GM12878 (cell line): ENCODE data around the gene ZNF160. TPM values are rescaled to one million over a fixed set of nuclear protein-coding genes. Genes with fewer than 3 reads are reported as not detected.

Source experiments
- ATAC-seq: fragments of 200-7000 bp; cut with Tn5 transposase; 3 replicates; pipeline ENCODE4 v1.9.1; 2020; ENCODE audit warnings: mild to moderate bottlenecking, moderate library complexity
- BruUV-seq: library from RNA; stranded (reverse); fragments of 400-500 nt; replicated peaks from 2 replicates; lab custom pipeline; 2021; lab: Mats Ljungman, UMichigan
- CTCF ChIA-PET: fragments of 300-600 bp; sonication (Branson Sonifier 250); formaldehyde crosslinking; extraction: SDS; loops from one replicate; lab custom pipeline; 2021; ENCODE audit warnings: inconsistent platforms; lab: Yijun Ruan, JAX
- POLR2A ChIA-PET: fragments of 350-600 bp; formaldehyde crosslinking; extraction: SDS; loops from one replicate; lab custom pipeline; 2021; ENCODE audit warnings: inconsistent platforms; lab: Charles Lee
- RAD21 ChIA-PET: fragments of 300-600 bp; sonication (Branson Sonifier 250); formaldehyde crosslinking; loops from one replicate; lab custom pipeline; 2023; ENCODE audit warnings: antibody characterized with exemption; ENCODE audit not compliant: unreplicated experiment; lab: Charles Lee
- SMC1A ChIA-PET: fragments of 300-600 bp; sonication (Branson Sonifier 250); formaldehyde crosslinking; loops from one replicate; lab custom pipeline; 2023; ENCODE audit not compliant: unreplicated experiment, uncharacterized antibody; lab: Charles Lee
- DNase-seq: peaks from one replicate; pipeline ENCODE4 v3.0.0-alpha.2; 2011; ENCODE audit warnings: low read depth, low spot score
- FAIRE-seq: peaks from 3 replicates; lab custom pipeline; 2011; peaks lifted over from hg19 to GRCh38; lab: Jason Lieb, UNC
- H2AFZ ChIP-seq: 2 replicates; pipeline ENCODE4 v1.6.0; 2011; ENCODE audit warnings: low read depth, low read length, control low read depth; ENCODE audit not compliant: control insufficient read depth
- H3K27ac ChIP-seq: 2 replicates; pipeline ENCODE4 v1.5.1; 2011; ENCODE audit warnings: control low read depth; ENCODE audit not compliant: control insufficient read depth, insufficient read depth
- H3K27me3 ChIP-seq, 2 experiments: replicated peaks in 1 of 2; 2 replicates each; pipeline versions ENCODE4 v1.6.0 to v1.6.1; 2011; ENCODE audit warnings: low read length in 1 of 2; ENCODE audit not compliant: control insufficient read depth in 2 of 2, insufficient read depth in 2 of 2
- H3K36me3 ChIP-seq, 2 experiments: 2 replicates each; pipeline ENCODE4 v1.5.1; 2011; ENCODE audit warnings: low read length in 1 of 2; ENCODE audit not compliant: control insufficient read depth in 2 of 2, insufficient read depth in 2 of 2
- H3K4me1 ChIP-seq: 2 replicates; pipeline ENCODE4 v1.6.1; 2011; ENCODE audit warnings: mild to moderate bottlenecking, low read length, moderate library complexity, mixed read lengths; ENCODE audit not compliant: control insufficient read depth, insufficient read depth
- H3K4me2 ChIP-seq: 2 replicates; pipeline ENCODE4 v1.6.0; 2011; ENCODE audit warnings: control low read depth; ENCODE audit not compliant: control insufficient read depth, insufficient read depth
- H3K4me3 ChIP-seq: fragments of 200-600 bp; sonication (generic); 2 replicates; pipeline ENCODE4 v1.5.1; 2016
- H3K79me2 ChIP-seq: 2 replicates; pipeline ENCODE4 v1.6.0; 2011; ENCODE audit warnings: low read length; ENCODE audit not compliant: control insufficient read depth, insufficient read depth
- H3K9ac ChIP-seq: 2 replicates; pipeline ENCODE4 v1.8.0; 2011; ENCODE audit warnings: low read length, control low read depth, mixed read lengths; ENCODE audit not compliant: control insufficient read depth, insufficient read depth
- H3K9me3 ChIP-seq: replicated peaks from 3 replicates; pipeline ENCODE4 v1.5.1; 2011; ENCODE audit warnings: mild to moderate bottlenecking, low read length; ENCODE audit not compliant: control insufficient read depth, insufficient read depth
- H4K20me1 ChIP-seq: 2 replicates; pipeline ENCODE4 v1.6.0; 2011; ENCODE audit not compliant: control insufficient read depth, insufficient read depth
- BCL11A ChIP-seq: IDR thresholded peaks from 2 replicates; pipeline ENCODE4 v1.6.1; 2011; ENCODE audit warnings: low read depth, low read length
- BCLAF1 ChIP-seq: fragments of 450-650 bp; IDR thresholded peaks from 2 replicates; pipeline ENCODE4 v1.6.1; 2017; ENCODE audit warnings: antibody characterized with exemption, mild to moderate bottlenecking, moderate library complexity
- CHD4 ChIP-seq: fragments of 200-600 bp; sonication (generic); IDR thresholded peaks from 2 replicates; pipeline ENCODE4 v1.6.1; 2016; ENCODE audit warnings: mild to moderate bottlenecking
- ETV6 ChIP-seq, 2 experiments: fragments of 450-650 bp in 1 of 2; IDR thresholded peaks in 1 of 2; conservative IDR thresholded peaks in 1 of 2; 2 replicates each; pipeline ENCODE4 v1.6.1; 2014; ENCODE audit warnings: antibody characterized with exemption in 1 of 2, borderline replicate concordance in 1 of 2, low read depth in 1 of 2, mild to moderate bottlenecking in 1 of 2, moderate library complexity in 1 of 2
- FOXK2 ChIP-seq: fragments of 450-650 bp; IDR thresholded peaks from 2 replicates; pipeline ENCODE4 v1.6.1; 2017; ENCODE audit warnings: mild to moderate bottlenecking, moderate library complexity
- HCFC1 ChIP-seq: fragments of 150-350 bp; IDR thresholded peaks from 2 replicates; pipeline ENCODE4 v1.6.1; 2014; ENCODE audit warnings: low read length
- KAT2A ChIP-seq: conservative IDR thresholded peaks from 2 replicates; pipeline ENCODE4 v1.6.1; 2011; ENCODE audit warnings: low read depth, low read length; ENCODE audit not compliant: control insufficient read depth
- KDM1A ChIP-seq: fragments of 200-600 bp; sonication (generic); IDR thresholded peaks from 2 replicates; pipeline ENCODE4 v1.6.1; 2016; ENCODE audit warnings: borderline replicate concordance
- MTA3 ChIP-seq: IDR thresholded peaks from 2 replicates; pipeline ENCODE4 v1.6.1; 2012; ENCODE audit warnings: low read length, inconsistent platforms, borderline replicate concordance
- MXI1 ChIP-seq: fragments of 150-350 bp; IDR thresholded peaks from 2 replicates; pipeline ENCODE4 v1.6.1; 2011; ENCODE audit warnings: low read depth, mild to moderate bottlenecking, inconsistent platforms, low read length, improper control_type of control experiment
- NFXL1 ChIP-seq: fragments of 450-650 bp; IDR thresholded peaks from 2 replicates; pipeline ENCODE4 v1.6.1; 2017; ENCODE audit warnings: antibody characterized with exemption, mild to moderate bottlenecking, borderline replicate concordance
- PML ChIP-seq: IDR thresholded peaks from 2 replicates; pipeline ENCODE4 v1.6.1; 2012; ENCODE audit warnings: low read length, inconsistent platforms
- RFX5 ChIP-seq: IDR thresholded peaks from 2 replicates; pipeline ENCODE4 v1.6.1; 2011; ENCODE audit warnings: low read depth, low read length, improper control_type of control experiment
- STAT3 ChIP-seq: IDR thresholded peaks from 2 replicates; pipeline ENCODE4 v1.6.1; 2011; ENCODE audit warnings: low read depth, low read length, improper control_type of control experiment
- TCF12 ChIP-seq: IDR thresholded peaks from 2 replicates; pipeline ENCODE4 v1.6.1; 2011; ENCODE audit warnings: low read depth, mild to moderate bottlenecking, low read length
- YBX1 ChIP-seq: fragments of 450-650 bp; IDR thresholded peaks from 2 replicates; pipeline ENCODE4 v1.6.1; 2016; ENCODE audit warnings: antibody characterized with exemption
- ZNF24 ChIP-seq: fragments of 450-650 bp; IDR thresholded peaks from 2 replicates; pipeline ENCODE4 v1.6.1; 2017; ENCODE audit warnings: antibody characterized with exemption, mild to moderate bottlenecking
- WGBS: methylation state at CpG from one replicate; pipeline ENCODE4 v1.1.6; 2016; ENCODE audit warnings: low lambda C conversion rate; ENCODE audit not compliant: insufficient replicate concordance, insufficient coverage; ENCODE audit errors: missing lambda C conversion rate; 5-methylcytosine and 5-hydroxymethylcytosine counted together
- in situ Hi-C: fragments of 300-500 bp; cut with MboI; formaldehyde crosslinking; loops from 9 replicates; pipeline ENCODE4 v1.14.3; 2018; ENCODE audit warnings: mixed read lengths
- intact Hi-C: fragments of 100-400 bp; cut with micrococcal nuclease; formaldehyde crosslinking; loops from one replicate; pipeline ENCODE4 v1.14.2; 2022; ENCODE audit not compliant: unreplicated experiment
- polyA plus RNA-seq, 11 experiments: library from polyadenylated mRNA; depleted of rRNA in 4 of 11; unstranded in 6 of 11; stranded (reverse) in 5 of 11; fragments of >200 nt; fragmentation: Nextera tagmentation in 4 of 11; fragmentation: Illumina TruSeq in 1 of 11; extraction: Ambion mirVana in 4 of 11; extraction: Trizol in 1 of 11; gene quantifications; 1 replicate in 1 of 11; 2 replicates in 10 of 11; pipeline versions ENCODE4 v1.2.1 to v1.2.3, GENCODE V29; 2011 to 2016; ENCODE audit warnings: inconsistent platforms in 2 of 11, missing spikeins in 2 of 11, low read depth in 1 of 11
- total RNA-seq, 4 experiments: library from RNA; depleted of rRNA in 3 of 4; stranded (reverse); fragments of >200 nt in 3 of 4; fragmentation: Illumina TruSeq in 1 of 4; extraction: Trizol in 1 of 4; gene quantifications; 2 replicates each; pipeline versions ENCODE4 v1.2.1 to v1.2.3, GENCODE V29; 2013 to 2021

ZNF160 gene
- total and polyA plus RNA-seq, 10 of the 15 experiments (the other 5 are each of a cell fraction or from before 2014, with no cell fraction given): 2.8 to 18.6 (median 12.1) TPM

- TF ChIP-seq ETV6 (conservative IDR thresholded peaks at IDR 0.05 in 1 of 2, IDR thresholded peaks at IDR 0.05 in 1 of 2; ENCODE audit: borderline replicate concordance in 1 of 2, low read depth in 1 of 2) (no peak), STAT3 (no peak), TCF12 (no peak), HCFC1 (no peak), BCL11A (no peak)
Measured at GRCh38 chr19:53123400-53123799, 20.2 kb upstream of the ZNF160 start (continued).

GRCh38 chr19:53112286-53112685, 9.1 kb upstream of the ZNF160 start:
- in situ Hi-C loops: no loop called here
- SMC1A ChIA-PET: no interaction called here
- H3K36me3 ChIP-seq: no peaks in the 10 kb centered on the region
- intact Hi-C loops: no loop called here
- H4K20me1 ChIP-seq: no peaks in the 10 kb centered on the region
- 78% methylated on average over 2 of the region's 2 CpGs for WGBS
- RAD21 ChIA-PET: no interaction called here
- TF ChIP-seq MXI1: no peak
- TF ChIP-seq FOXK2: no peak
- H3K4me1 ChIP-seq: no peaks in the 10 kb centered on the region
- H3K9me3 ChIP-seq: peaks cover 2% of the 10 kb centered on the region; the same call in 2 of the 3 replicates
- CTCF ChIA-PET: no interaction called here
- no peak overlapping the region for H3K4me2 ChIP-seq
- FAIRE-seq: no peak
- no peaks in the 10 kb centered on the region for H3K27me3 ChIP-seq
- H3K27ac ChIP-seq: no peak overlapping the region
- POLR2A ChIA-PET: no interaction called here
- DNase-seq: no peak
- BruUV-seq: no TSS peak
- H3K9ac ChIP-seq: no peak overlapping the region
- no peak overlapping the region for H3K4me3 ChIP-seq
- no peak overlapping the region for H2AFZ ChIP-seq
- no peak for ATAC-seq
- no peaks in the 10 kb centered on the region for H3K79me2 ChIP-seq

GRCh38 chr19:53109527-53109926, 6.3 kb upstream of the ZNF160 start:
- 39% methylated on average over 5 of the region's 5 CpGs for WGBS
- H3K27ac ChIP-seq: no peak overlapping the region
- H3K4me1 ChIP-seq: no peaks in the 10 kb centered on the region
- H3K27me3 ChIP-seq: no peaks in the 10 kb centered on the region
- H3K79me2 ChIP-seq: no peaks in the 10 kb centered on the region
- H4K20me1 ChIP-seq: no peaks in the 10 kb centered on the region
- SMC1A ChIA-PET: no interaction called here
- peaks cover 2% of the 10 kb centered on the region; the same call in 2 of the 3 replicates for H3K9me3 ChIP-seq
- DNase-seq: no peak
- no peak for FAIRE-seq
- RAD21 ChIA-PET: no interaction called here
- POLR2A ChIA-PET: no interaction called here
- no peak overlapping the region for H3K4me3 ChIP-seq
- H3K4me2 ChIP-seq: no peak overlapping the region
- in situ Hi-C loops (no loop called here), intact Hi-C loops (loop anchor here (10.0 kb wide), 1 partner anchor 995 kb away; the partner anchor contains the start of genes NDUFA3 and OSCAR)
- no peak for ATAC-seq
- H3K36me3 ChIP-seq: no peaks in the 10 kb centered on the region
- H3K9ac ChIP-seq: no peak overlapping the region
- no TSS peak for BruUV-seq
- H2AFZ ChIP-seq: no peak overlapping the region
- CTCF ChIA-PET: no interaction called here
- no peak for TF ChIP-seq CHD4
- TF ChIP-seq BCLAF1: no peak
- TF ChIP-seq YBX1: no peak
- no peak for TF ChIP-seq KAT2A
- no peak for TF ChIP-seq RFX5
- no peak for TF ChIP-seq MTA3
- no peak for TF ChIP-seq NFXL1
- TF ChIP-seq KDM1A: no peak
- no peak for TF ChIP-seq PML
- no peak for TF ChIP-seq ZNF24
